Loucy (cell line): ENCODE data around the gene PAM16.

Source experiments
- CTCF ChIP-seq: fragments of 200-600 bp; sonication (generic); conservative IDR thresholded peaks from 2 replicates; pipeline ENCODE4 v1.5.1; 2014; ENCODE audit warnings: mild to moderate bottlenecking, antibody characterized with exemption, low read length
- EZH2phosphoT487 ChIP-seq: fragments of 200-600 bp; IDR thresholded peaks from 2 replicates; pipeline ENCODE4 v1.6.1; 2018; ENCODE audit warnings: antibody characterized with exemption, mild to moderate bottlenecking, moderate library complexity, borderline replicate concordance

- TF ChIP-seq CTCF = no peak
- TF ChIP-seq EZH2phosphoT487 = no peak
Measured at GRCh38 chr16:4384509-4384942, 33.4 kb upstream of the PAM16 start.
